Left ventricle myocardium inferior (tissue), 1 donor: Measurements from ENCODE around the gene EIF2B4. TPM values are rescaled to one million over a fixed set of nuclear protein-coding genes. Genes with fewer than 3 reads are reported as not detected.
"Not testable (repeated sequence)": the region's sequence is repeated elsewhere in the genome, so short reads cannot be mapped to it uniquely, and the experiment has no call there.

Experiments used
- DNase-seq: peaks from one replicate; pipeline ENCODE4 v3.0.0-alpha.2; 2020
- H3K27ac ChIP-seq: fragments of 200-600 bp; replicated peaks from 2 replicates; pipeline ENCODE4 v1.8.0; 2021
- H3K27me3 ChIP-seq: fragments of 200-600 bp; 2 replicates; pipeline ENCODE4 v1.8.0; 2021; ENCODE audit warnings: low read depth
- H3K36me3 ChIP-seq: fragments of 200-600 bp; 2 replicates; pipeline ENCODE4 v1.8.0; 2021
- H3K4me1 ChIP-seq: fragments of 200-600 bp; 2 replicates; pipeline ENCODE4 v1.8.0; 2021
- H3K4me3 ChIP-seq: fragments of 200-600 bp; 2 replicates; pipeline ENCODE4 v1.8.0; 2021; ENCODE audit warnings: mild to moderate bottlenecking, moderate library complexity
- H3K9me3 ChIP-seq: fragments of 200-600 bp; replicated peaks from 2 replicates; pipeline ENCODE4 v1.8.0; 2021
- CTCF ChIP-seq: fragments of 200-600 bp; IDR thresholded peaks from 2 replicates; pipeline ENCODE4 v1.8.0; 2021; ENCODE audit warnings: antibody characterized with exemption, mild to moderate bottlenecking, borderline replicate concordance
- intact Hi-C: fragments of 100-400 bp; cut with micrococcal nuclease; formaldehyde crosslinking; loops from one replicate; pipeline ENCODE4 v1.11.0; 2022
- total RNA-seq: library from RNA; stranded (reverse); fragmentation: NEBNext Ultra II Directional; extraction: Animal tissue kit (Norgen Biotek cat#: 25700); gene quantifications from one replicate; pipeline ENCODE4 v1.2.1, GENCODE V29; 2021
- donor health status: DM: no; HTN: yes; CAD: no; lungs with severe emphysema.

EIF2B4 gene
- total RNA-seq, 1 donor from 2014 or later, result 34.1 TPM

- H3K4me3 ChIP-seq, result peak overlapping the region; percentile 87
- no peaks in the 10 kb centered on the region for H3K9me3 ChIP-seq
- H3K36me3 ChIP-seq, result peaks cover 20% of the 10 kb centered on the region
- peaks cover 43% of the 10 kb centered on the region for H3K4me1 ChIP-seq
- H3K27me3 ChIP-seq, result no peaks in the 10 kb centered on the region
- DNase-seq, result no peak
- no peak for TF ChIP-seq CTCF
- peak overlapping the region; percentile 96 for H3K27ac ChIP-seq
- intact Hi-C loops, result no loop called here
Measured at GRCh38 chr2:27322301-27322765, 47.8 kb downstream of the EIF2B4 start.

- TF ChIP-seq CTCF, result peak; percentile 53
- Histone ChIP-seq H3K4me1 (peaks cover 50% of the 10 kb centered on the region), H3K36me3 (peaks cover 7% of the 10 kb centered on the region), H3K27me3 (no peaks in the 10 kb centered on the region), H3K4me3 (peak overlapping the region; percentile 2), H3K9me3 (no peaks in the 10 kb centered on the region), H3K27ac (peak overlapping the region; percentile 96)
- peak; percentile 71 for DNase-seq
- intact Hi-C loops, result no loop called here
Measured at GRCh38 chr2:27320958-27321543, 49.1 kb downstream of the EIF2B4 start.

- H3K9me3 ChIP-seq, H3K36me3 ChIP-seq, intact Hi-C loops, H3K27me3 ChIP-seq, H3K27ac ChIP-seq, H3K4me3 ChIP-seq, DNase-seq: not testable (repeated sequence)
- H3K4me1 ChIP-seq, result peaks cover 49% of the 10 kb centered on the region
Measured at GRCh38 chr2:27319839-27320238, 50.3 kb downstream of the EIF2B4 start.

- H3K4me3 ChIP-seq, result no peak overlapping the region
- H3K27ac ChIP-seq, result no peak overlapping the region
- no peaks in the 10 kb centered on the region for H3K9me3 ChIP-seq
- no peak for DNase-seq
- no peak for TF ChIP-seq CTCF
- H3K4me1 ChIP-seq, result peaks cover 21% of the 10 kb centered on the region
- intact Hi-C loops, result no loop called here
- H3K27me3 ChIP-seq, result no peaks in the 10 kb centered on the region
- H3K36me3 ChIP-seq, result peaks cover under 1% of the 10 kb centered on the region
Measured at GRCh38 chr2:27316655-27317412, 53.3 kb downstream of the EIF2B4 start.

- no peak overlapping the region for H3K4me3 ChIP-seq
- H3K27me3 ChIP-seq, result no peaks in the 10 kb centered on the region
- peaks cover 6% of the 10 kb centered on the region for H3K4me1 ChIP-seq
- intact Hi-C loops, result no loop called here
- H3K36me3 ChIP-seq, result peaks cover 3% of the 10 kb centered on the region
- DNase-seq, result no peak
- H3K27ac ChIP-seq, result no peak overlapping the region
- no peaks in the 10 kb centered on the region for H3K9me3 ChIP-seq
- TF ChIP-seq CTCF, result no peak
Measured at GRCh38 chr2:27315122-27315521, 55.0 kb downstream of the EIF2B4 start.

- DNase-seq, result no peak
- H3K4me1 ChIP-seq, result peaks cover 6% of the 10 kb centered on the region
- no peaks in the 10 kb centered on the region for H3K27me3 ChIP-seq
- intact Hi-C loops, result no loop called here
- H3K27ac ChIP-seq, result no peak overlapping the region
- TF ChIP-seq CTCF, result no peak
- no peak overlapping the region for H3K4me3 ChIP-seq
- H3K36me3 ChIP-seq, result peaks cover 6% of the 10 kb centered on the region
- no peaks in the 10 kb centered on the region for H3K9me3 ChIP-seq
Measured at GRCh38 chr2:27314709-27315108, 55.4 kb downstream of the EIF2B4 start.
